K562 (cell line): ENCODE data around the gene MAML3. TPM values are rescaled to one million over a fixed set of nuclear protein-coding genes. Genes with fewer than 3 reads are reported as not detected.

ENCODE experiments used
- ATAC-seq: fragments of 200-7000 bp; cut with Tn5 transposase; 3 replicates; pipeline ENCODE4 v1.9.1; 2020; ENCODE audit warnings: moderate library complexity
- BruUV-seq: library from RNA; stranded (reverse); fragments of 400-500 nt; replicated peaks from 2 replicates; lab custom pipeline; 2021; lab: Mats Ljungman, UMichigan
- CTCF ChIA-PET: fragments of 300-600 bp; formaldehyde crosslinking; extraction: SDS; loops from one replicate; lab custom pipeline; 2021; ENCODE audit warnings: low intra/inter-chr PET ratio; lab: Yijun Ruan, JAX
- POLR2A ChIA-PET: fragments of 300-600, 350-650 bp; sonication (Branson Sonifier 250); formaldehyde crosslinking; extraction: SDS; loops from one replicate; lab custom pipeline; 2021; ENCODE audit warnings: antibody characterized with exemption, inconsistent platforms; lab: Yijun Ruan, JAX
- DNase-seq, 4 experiments: peaks; one replicate each; pipeline versions ENCODE4 v3.0.0 to v3.0.0-alpha.2; 2011 to 2018; ENCODE audit warnings: low spot score in 3 of 4, mixed read lengths in 3 of 4; ENCODE audit errors: extremely low read depth in 1 of 4
- FAIRE-seq: peaks from 2 replicates; lab custom pipeline; 2011; peaks lifted over from hg19 to GRCh38; lab: Jason Lieb, UNC
- H2AFZ ChIP-seq: 2 replicates; pipeline ENCODE4 v1.6.0; 2011; ENCODE audit warnings: low read depth, low read length, control low read depth, inconsistent platforms
- H3K27ac ChIP-seq: fragments of 200-600 bp; 3 replicates; pipeline ENCODE4 v1.8.0; 2011; ENCODE audit warnings: low read depth, mild to moderate bottlenecking, control low read depth, inconsistent platforms, low read length, moderate library complexity, mixed read lengths; ENCODE audit errors: extremely low read depth
- H3K27me3 ChIP-seq, 2 experiments: fragments of 300-600 bp in 1 of 2; 2 replicates in 1 of 2; 3 replicates in 1 of 2; pipeline versions ENCODE4 v1.6.0 to v1.8.0; 2011; ENCODE audit warnings: inconsistent platforms in 2 of 2, low read length in 2 of 2, mild to moderate bottlenecking in 1 of 2, mixed read lengths in 1 of 2, moderate library complexity in 1 of 2; ENCODE audit not compliant: control insufficient read depth in 2 of 2, insufficient read depth in 2 of 2
- H3K36me3 ChIP-seq: fragments of 300-600 bp; 3 replicates; pipeline ENCODE4 v1.8.0; 2011; ENCODE audit warnings: mild to moderate bottlenecking, low read length, inconsistent platforms; ENCODE audit not compliant: control insufficient read depth, insufficient read depth
- H3K4me1 ChIP-seq, 2 experiments: fragments of 200-600 bp in 1 of 2; replicated peaks in 1 of 2; 2 replicates in 1 of 2; 3 replicates in 1 of 2; pipeline versions ENCODE4 v1.5.1 to v1.8.0; 2011; ENCODE audit warnings: inconsistent platforms in 2 of 2, low read length in 2 of 2, mild to moderate bottlenecking in 1 of 2, mixed read lengths in 1 of 2, moderate library complexity in 1 of 2; ENCODE audit not compliant: control insufficient read depth in 2 of 2, insufficient read depth in 2 of 2
- H3K4me2 ChIP-seq: 2 replicates; pipeline ENCODE4 v1.6.1; 2011; ENCODE audit warnings: low read length, control low read depth, inconsistent platforms, mixed read lengths; ENCODE audit not compliant: insufficient read depth
- H3K4me3 ChIP-seq: fragments of 200-600 bp; sonication (generic), shearing (Covaris generic); 2 replicates; pipeline ENCODE4 v1.5.1; 2016; ENCODE audit warnings: control low read depth, inconsistent platforms
- H3K79me2 ChIP-seq: fragments of 200-600 bp; 3 replicates; pipeline ENCODE4 v1.8.0; 2011; ENCODE audit warnings: low read length, inconsistent platforms; ENCODE audit not compliant: control insufficient read depth, insufficient read depth
- H3K9ac ChIP-seq, 2 experiments: 2 replicates each; pipeline versions ENCODE4 v1.6.0 to v1.6.1; 2011; ENCODE audit warnings: low read depth in 2 of 2, low read length in 2 of 2, control low read depth in 1 of 2, inconsistent platforms in 1 of 2, mild to moderate bottlenecking in 1 of 2, mixed read lengths in 1 of 2; ENCODE audit not compliant: insufficient read depth in 1 of 2
- H3K9me1 ChIP-seq: one replicate; pipeline ENCODE4 v1.6.0; 2011; ENCODE audit warnings: inconsistent platforms, mild to moderate bottlenecking, low read length, moderate library complexity; ENCODE audit not compliant: control insufficient read depth, insufficient read depth
- H3K9me3 ChIP-seq: replicated peaks from 2 replicates; pipeline ENCODE4 v1.5.1; 2011; ENCODE audit warnings: low read depth, low read length, inconsistent platforms; ENCODE audit not compliant: control insufficient read depth, insufficient read depth
- H4K20me1 ChIP-seq: replicated peaks from 2 replicates; pipeline ENCODE4 v1.6.1; 2011; ENCODE audit warnings: low read length, inconsistent platforms, mixed read lengths; ENCODE audit not compliant: control insufficient read depth, insufficient read depth
- DMBX1 ChIP-seq: fragments of 250-450 bp; sonication (Bioruptor Pico); IDR thresholded peaks from 2 replicates; pipeline ENCODE4 v1.8.0; 2022; ENCODE audit warnings: inconsistent platforms, mild to moderate bottlenecking, moderate library complexity, borderline replicate concordance
- GATA2 ChIP-seq: sonication (generic); formaldehyde crosslinking; IDR thresholded peaks from 2 replicates; pipeline ENCODE4 v1.4.0; 2020; ENCODE audit warnings: mild to moderate bottlenecking, missing genetic modification reagents
- HNRNPL ChIP-seq: fragments of 200-400 bp; formaldehyde crosslinking; IDR thresholded peaks from 2 replicates; pipeline ENCODE4 v1.6.1; 2017; ENCODE audit warnings: low read depth, mild to moderate bottlenecking, low read length
- KLF13 ChIP-seq: fragments of 450-650 bp; IDR thresholded peaks from 2 replicates; pipeline ENCODE4 v1.6.1; 2016; ENCODE audit warnings: missing genetic modification characterization, low read depth, mild to moderate bottlenecking, missing compliant biosample characterization, moderate library complexity, borderline replicate concordance
- NFIC ChIP-seq: fragments of 450-650 bp; IDR thresholded peaks from 2 replicates; pipeline ENCODE4 v1.6.1; 2017; ENCODE audit warnings: mild to moderate bottlenecking, inconsistent platforms
- NR2F6 ChIP-seq: fragments of 450-650 bp; formaldehyde crosslinking; IDR thresholded peaks from 2 replicates; pipeline ENCODE4 v1.4.0; 2020; ENCODE audit warnings: mild to moderate bottlenecking
- RBM34 ChIP-seq: fragments of 200-400 bp; formaldehyde crosslinking; IDR thresholded peaks from 2 replicates; pipeline ENCODE4 v1.6.1; 2018; ENCODE audit warnings: low read length, borderline replicate concordance; ENCODE audit not compliant: insufficient read depth
- U2AF2 ChIP-seq: fragments of 200-400 bp; formaldehyde crosslinking; optimal IDR thresholded peaks from 2 replicates; pipeline ENCODE3; 2017; ENCODE audit warnings: low read depth, mild to moderate bottlenecking, low read length
- WGBS: fragments of 100-300 bp; shearing (Covaris generic); methylation state at CpG from one replicate; pipeline ENCODE4 v1.1.6; 2016; ENCODE audit warnings: low coverage, mixed read lengths; ENCODE audit not compliant: insufficient coverage; ENCODE audit errors: missing lambda C conversion rate; 5-methylcytosine and 5-hydroxymethylcytosine counted together
- in situ Hi-C: fragments of 300-500 bp; cut with MboI; formaldehyde crosslinking; loops from 4 replicates; pipeline ENCODE4 v1.15.0; 2018; ENCODE audit warnings: inconsistent platforms, mixed read lengths
- intact Hi-C: fragments of 100-400 bp; cut with micrococcal nuclease; formaldehyde crosslinking; loops from 2 replicates; pipeline ENCODE4 v1.14.2; 2022
- polyA plus RNA-seq, 8 experiments: library from polyadenylated mRNA; depleted of rRNA in 4 of 8; stranded (reverse) in 5 of 8; unstranded in 3 of 8; fragments of >200 nt; fragmentation: Nextera tagmentation in 2 of 8; fragmentation: Illumina TruSeq in 1 of 8; extraction: Ambion mirVana in 2 of 8; extraction: Trizol in 1 of 8; gene quantifications; 2 replicates each; pipeline versions ENCODE4 v1.2.1 to v1.2.3, GENCODE V29; 2011 to 2014; ENCODE audit warnings: inconsistent platforms in 1 of 8, missing spikeins in 1 of 8
- total RNA-seq, 7 experiments: library from RNA; depleted of rRNA in 6 of 7; stranded (reverse); fragments of >200 nt in 6 of 7; fragmentation: Illumina TruSeq in 2 of 7; extraction: Trizol in 2 of 7; gene quantifications; 2 replicates each; pipeline versions ENCODE4 v1.2.1 to v1.2.3, GENCODE V29; 2011 to 2021; ENCODE audit warnings: low replicate concordance in 1 of 7
- TF ChIP-seq, protein P1 (sequence below): sonication (generic); formaldehyde crosslinking; IDR thresholded peaks from 2 replicates; pipeline ENCODE4 v1.8.0; 2022; ENCODE audit warnings: mild to moderate bottlenecking, missing genetic modification reagents
- TF ChIP-seq, protein P2 (sequence below): conservative IDR thresholded peaks from 2 replicates; pipeline ENCODE4 v1.6.1; 2011; ENCODE audit warnings: low read depth, mild to moderate bottlenecking, low read length; ENCODE audit not compliant: control insufficient read depth
- TF ChIP-seq, protein P3 (sequence below): IDR thresholded peaks from 2 replicates; pipeline ENCODE4 v1.6.1; 2016; ENCODE audit warnings: missing genetic modification characterization, missing compliant biosample characterization

MAML3 gene
- total and polyA plus RNA-seq, 9 of the 15 experiments (the other 6 are each of a cell fraction or from before 2014, with no cell fraction given), result 0.01 to 0.55 (median 0.25) TPM

DNA sequence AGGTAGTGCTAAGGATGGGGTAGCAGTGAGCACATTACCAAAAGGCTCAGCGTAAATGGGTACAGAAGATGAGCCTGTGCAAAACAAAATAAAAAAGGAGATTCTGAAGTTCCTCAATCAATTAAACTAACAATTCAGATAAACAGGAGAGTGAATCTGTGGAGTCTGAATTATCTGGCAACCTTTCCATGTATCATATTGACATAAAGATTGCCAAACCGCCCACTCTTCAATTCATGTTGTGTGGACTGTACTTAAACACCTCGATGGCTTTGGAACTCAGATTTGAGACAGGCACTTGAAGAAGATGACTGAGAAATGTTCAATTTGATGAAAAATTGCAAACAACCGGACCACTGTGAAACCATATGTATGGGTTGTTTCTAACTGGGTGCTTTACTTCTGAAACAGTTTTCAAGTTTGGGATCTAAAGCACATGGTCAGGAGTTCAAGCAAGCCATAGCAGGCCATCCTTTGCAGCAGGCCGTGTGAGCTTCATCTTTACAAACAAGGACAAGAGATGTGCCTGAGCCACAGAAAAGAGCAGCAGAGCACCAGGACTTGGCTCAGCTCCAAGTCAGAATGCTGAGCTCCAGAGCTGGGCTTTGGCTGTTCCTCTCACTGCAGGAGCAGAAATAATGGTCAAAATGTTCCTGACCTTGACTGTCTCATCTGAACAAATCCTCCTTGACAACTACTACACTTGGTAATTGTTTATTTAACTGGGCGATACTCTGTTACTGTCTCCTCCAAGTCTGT lies 380.2 kb downstream of the MAML3 start:
- Histone ChIP-seq H3K4me2 (no peak overlapping the region), H3K9me1 (no peaks in the 10 kb centered on the region), H3K27me3 (peaks cover 10 to 20% of the 10 kb centered on the region in 2 experiments), H3K4me3 (no peak overlapping the region), H3K79me2 (no peaks in the 10 kb centered on the region), H3K9ac (no peak overlapping the region), H2AFZ (no peak overlapping the region), H3K4me1 (no peaks in the 10 kb centered on the region), H3K36me3 (no peaks in the 10 kb centered on the region), H4K20me1 (no peaks in the 10 kb centered on the region), H3K27ac (no peak overlapping the region), H3K9me3 (no peaks in the 10 kb centered on the region)
- DNase-seq, result no peak
- WGBS, result 8% methylated on average over 6 of the region's 6 CpGs
- BruUV-seq, result no TSS peak
- in situ Hi-C loops, result no loop called here
- ATAC-seq, result no peak
- intact Hi-C loops, result no loop called here
- CTCF ChIA-PET, result no interaction called here
- TF ChIP-seq NFIC (peak; percentile 73), GATA2 (CRISPR knock-in tag) (no peak)
- TF ChIP-seq, protein P1, sequence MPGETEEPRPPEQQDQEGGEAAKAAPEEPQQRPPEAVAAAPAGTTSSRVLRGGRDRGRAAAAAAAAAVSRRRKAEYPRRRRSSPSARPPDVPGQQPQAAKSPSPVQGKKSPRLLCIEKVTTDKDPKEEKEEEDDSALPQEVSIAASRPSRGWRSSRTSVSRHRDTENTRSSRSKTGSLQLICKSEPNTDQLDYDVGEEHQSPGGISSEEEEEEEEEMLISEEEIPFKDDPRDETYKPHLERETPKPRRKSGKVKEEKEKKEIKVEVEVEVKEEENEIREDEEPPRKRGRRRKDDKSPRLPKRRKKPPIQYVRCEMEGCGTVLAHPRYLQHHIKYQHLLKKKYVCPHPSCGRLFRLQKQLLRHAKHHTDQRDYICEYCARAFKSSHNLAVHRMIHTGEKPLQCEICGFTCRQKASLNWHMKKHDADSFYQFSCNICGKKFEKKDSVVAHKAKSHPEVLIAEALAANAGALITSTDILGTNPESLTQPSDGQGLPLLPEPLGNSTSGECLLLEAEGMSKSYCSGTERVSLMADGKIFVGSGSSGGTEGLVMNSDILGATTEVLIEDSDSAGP, result no peak
- POLR2A ChIA-PET, result no interaction called here
- FAIRE-seq, result no peak

DNA sequence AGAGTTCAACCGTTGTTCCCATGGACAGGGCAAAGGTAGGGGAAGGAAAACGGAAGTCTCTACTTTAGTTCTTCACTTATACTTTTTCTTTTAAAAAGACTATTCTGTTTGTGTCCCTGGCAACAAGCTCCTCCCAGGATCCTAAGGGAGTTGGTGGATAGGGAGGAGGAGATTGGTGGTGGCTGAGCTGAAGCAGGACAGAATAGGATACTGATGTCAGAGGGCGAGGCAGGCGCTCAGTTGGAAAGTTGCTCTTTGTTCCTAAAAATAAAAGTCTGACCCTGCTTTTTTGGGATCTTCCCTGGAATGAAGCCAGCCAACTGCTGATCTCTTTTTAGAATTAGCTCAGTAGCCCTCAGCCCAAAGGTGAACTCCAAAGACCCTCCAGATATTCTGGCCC lies 383.6 kb downstream of the MAML3 start:
- no peaks in the 10 kb centered on the region for H3K79me2 ChIP-seq
- peaks cover 17 to 18% of the 10 kb centered on the region in 2 experiments for H3K27me3 ChIP-seq
- intact Hi-C loops, result no loop called here
- no peak overlapping the region for H3K4me3 ChIP-seq
- no peaks in the 10 kb centered on the region for H4K20me1 ChIP-seq
- no peak overlapping the region for H3K4me2 ChIP-seq
- no peak for FAIRE-seq
- no peaks in the 10 kb centered on the region for H3K9me3 ChIP-seq
- no peak for ATAC-seq
- H3K36me3 ChIP-seq, result no peaks in the 10 kb centered on the region
- H3K9ac ChIP-seq, result no peak overlapping the region
- POLR2A ChIA-PET, result no interaction called here
- H3K9me1 ChIP-seq, result no peaks in the 10 kb centered on the region
- WGBS, result 2% methylated on average over 4 of the region's 4 CpGs
- CTCF ChIA-PET, result no interaction called here
- no peak for DNase-seq
- in situ Hi-C loops, result no loop called here
- BruUV-seq, result no TSS peak
- no peak overlapping the region for H2AFZ ChIP-seq
- H3K27ac ChIP-seq, result no peak overlapping the region
- no peaks in the 10 kb centered on the region for H3K4me1 ChIP-seq
- TF ChIP-seq DMBX1 (CRISPR knock-in tag), result no peak
- no peak for TF ChIP-seq NR2F6 (CRISPR knock-in tag)
- no peak for TF ChIP-seq KLF13 (tag)
- TF ChIP-seq U2AF2, result no peak
- TF ChIP-seq, protein P2, sequence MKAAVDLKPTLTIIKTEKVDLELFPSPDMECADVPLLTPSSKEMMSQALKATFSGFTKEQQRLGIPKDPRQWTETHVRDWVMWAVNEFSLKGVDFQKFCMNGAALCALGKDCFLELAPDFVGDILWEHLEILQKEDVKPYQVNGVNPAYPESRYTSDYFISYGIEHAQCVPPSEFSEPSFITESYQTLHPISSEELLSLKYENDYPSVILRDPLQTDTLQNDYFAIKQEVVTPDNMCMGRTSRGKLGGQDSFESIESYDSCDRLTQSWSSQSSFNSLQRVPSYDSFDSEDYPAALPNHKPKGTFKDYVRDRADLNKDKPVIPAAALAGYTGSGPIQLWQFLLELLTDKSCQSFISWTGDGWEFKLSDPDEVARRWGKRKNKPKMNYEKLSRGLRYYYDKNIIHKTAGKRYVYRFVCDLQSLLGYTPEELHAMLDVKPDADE, result no peak
- no peak for TF ChIP-seq HNRNPL
- TF ChIP-seq RBM34, result no peak
- TF ChIP-seq, protein P3, sequence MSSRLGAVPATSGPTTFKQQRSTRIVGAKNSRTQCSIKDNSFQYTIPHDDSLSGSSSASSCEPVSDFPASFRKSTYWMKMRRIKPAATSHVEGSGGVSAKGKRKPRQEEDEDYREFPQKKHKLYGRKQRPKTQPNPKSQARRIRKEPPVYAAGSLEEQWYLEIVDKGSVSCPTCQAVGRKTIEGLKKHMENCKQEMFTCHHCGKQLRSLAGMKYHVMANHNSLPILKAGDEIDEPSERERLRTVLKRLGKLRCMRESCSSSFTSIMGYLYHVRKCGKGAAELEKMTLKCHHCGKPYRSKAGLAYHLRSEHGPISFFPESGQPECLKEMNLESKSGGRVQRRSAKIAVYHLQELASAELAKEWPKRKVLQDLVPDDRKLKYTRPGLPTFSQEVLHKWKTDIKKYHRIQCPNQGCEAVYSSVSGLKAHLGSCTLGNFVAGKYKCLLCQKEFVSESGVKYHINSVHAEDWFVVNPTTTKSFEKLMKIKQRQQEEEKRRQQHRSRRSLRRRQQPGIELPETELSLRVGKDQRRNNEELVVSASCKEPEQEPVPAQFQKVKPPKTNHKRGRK (tag), result no peak
